Measurements from ENCODE around the gene OBP2B.

DNA sequence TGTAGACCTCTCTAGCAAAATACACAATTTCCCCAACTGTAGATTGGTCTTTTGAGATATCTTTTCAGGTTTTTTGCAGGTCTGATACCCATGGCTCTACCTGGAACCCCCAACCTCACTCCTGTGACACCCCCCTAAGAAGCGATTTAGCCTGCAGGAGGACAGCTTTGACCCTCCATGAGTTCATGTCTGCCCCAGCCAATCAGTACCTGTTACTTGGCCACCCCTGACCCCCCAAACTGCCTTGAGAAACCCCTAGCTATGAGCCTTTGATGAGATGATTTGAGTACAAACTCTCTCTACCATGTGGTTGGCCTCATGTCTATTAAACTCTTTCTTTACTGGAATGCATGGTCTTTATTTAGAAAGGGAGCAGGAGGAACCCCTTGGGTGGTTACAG lies 40.3 kb upstream of the OBP2B start:
- TF ChIP-seq, protein P1, sequence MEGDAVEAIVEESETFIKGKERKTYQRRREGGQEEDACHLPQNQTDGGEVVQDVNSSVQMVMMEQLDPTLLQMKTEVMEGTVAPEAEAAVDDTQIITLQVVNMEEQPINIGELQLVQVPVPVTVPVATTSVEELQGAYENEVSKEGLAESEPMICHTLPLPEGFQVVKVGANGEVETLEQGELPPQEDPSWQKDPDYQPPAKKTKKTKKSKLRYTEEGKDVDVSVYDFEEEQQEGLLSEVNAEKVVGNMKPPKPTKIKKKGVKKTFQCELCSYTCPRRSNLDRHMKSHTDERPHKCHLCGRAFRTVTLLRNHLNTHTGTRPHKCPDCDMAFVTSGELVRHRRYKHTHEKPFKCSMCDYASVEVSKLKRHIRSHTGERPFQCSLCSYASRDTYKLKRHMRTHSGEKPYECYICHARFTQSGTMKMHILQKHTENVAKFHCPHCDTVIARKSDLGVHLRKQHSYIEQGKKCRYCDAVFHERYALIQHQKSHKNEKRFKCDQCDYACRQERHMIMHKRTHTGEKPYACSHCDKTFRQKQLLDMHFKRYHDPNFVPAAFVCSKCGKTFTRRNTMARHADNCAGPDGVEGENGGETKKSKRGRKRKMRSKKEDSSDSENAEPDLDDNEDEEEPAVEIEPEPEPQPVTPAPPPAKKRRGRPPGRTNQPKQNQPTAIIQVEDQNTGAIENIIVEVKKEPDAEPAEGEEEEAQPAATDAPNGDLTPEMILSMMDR (IDR thresholded peaks at IDR 0.05 in 4 of 5, conservative IDR thresholded peaks at IDR 0.05 in 1 of 5), result no peak
- no peak for TF ChIP-seq POLR2A (IDR thresholded peaks at IDR 0.05)
